Putamen (tissue), 1 donor: Measurements from ENCODE around the gene SMIM41.

ENCODE experiments used
- DNase-seq: peaks from one replicate; pipeline ENCODE4 v3.0.0-alpha.2; 2016; ENCODE audit warnings: low spot score

Gene SMIM41

GRCh38 chr12:52122540-52122871 is 43.0 kb downstream of the SMIM41 start:
- DNase-seq: no peak

GRCh38 chr12:52122904-52123303 is 43.4 kb downstream of the SMIM41 start:
- DNase-seq: no peak

DNA sequence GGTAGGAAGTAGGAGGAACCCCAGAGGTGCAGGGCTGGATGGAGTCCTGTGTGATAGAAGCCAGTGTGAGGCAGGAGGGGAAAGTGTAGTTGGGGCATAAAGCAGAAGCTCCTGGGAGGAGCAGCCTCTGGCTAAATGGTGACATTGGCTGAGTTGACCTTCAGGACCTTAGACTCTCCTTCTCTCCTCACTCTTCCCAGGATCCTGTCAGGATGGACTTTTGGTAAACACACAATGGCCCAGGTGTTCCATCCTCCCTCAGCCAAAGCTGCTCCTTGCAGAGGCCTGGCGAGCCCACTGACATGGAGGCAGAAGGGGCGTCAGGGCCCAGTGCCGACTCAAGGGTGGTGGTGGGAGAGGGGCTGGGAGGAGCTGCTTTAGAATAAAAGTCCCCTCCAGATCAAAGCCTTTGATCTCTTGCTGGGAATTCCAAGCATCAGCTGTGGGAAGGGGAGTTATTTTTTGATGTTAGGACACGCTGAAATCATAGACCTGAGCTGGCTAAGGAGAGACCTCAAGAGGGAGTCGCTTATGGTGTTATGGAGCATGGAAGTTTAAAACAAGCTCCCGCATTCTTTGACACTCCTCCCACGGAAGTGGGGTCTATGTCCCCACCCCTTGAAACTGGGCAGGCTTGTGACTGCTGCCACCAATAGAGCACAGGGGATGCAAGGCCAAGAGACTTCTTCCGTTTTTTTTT is 44.1 kb downstream of the SMIM41 start:
- DNase-seq: no peak

GRCh38 chr12:52125476-52125900 is 46.0 kb downstream of the SMIM41 start:
- no peak for DNase-seq

DNA sequence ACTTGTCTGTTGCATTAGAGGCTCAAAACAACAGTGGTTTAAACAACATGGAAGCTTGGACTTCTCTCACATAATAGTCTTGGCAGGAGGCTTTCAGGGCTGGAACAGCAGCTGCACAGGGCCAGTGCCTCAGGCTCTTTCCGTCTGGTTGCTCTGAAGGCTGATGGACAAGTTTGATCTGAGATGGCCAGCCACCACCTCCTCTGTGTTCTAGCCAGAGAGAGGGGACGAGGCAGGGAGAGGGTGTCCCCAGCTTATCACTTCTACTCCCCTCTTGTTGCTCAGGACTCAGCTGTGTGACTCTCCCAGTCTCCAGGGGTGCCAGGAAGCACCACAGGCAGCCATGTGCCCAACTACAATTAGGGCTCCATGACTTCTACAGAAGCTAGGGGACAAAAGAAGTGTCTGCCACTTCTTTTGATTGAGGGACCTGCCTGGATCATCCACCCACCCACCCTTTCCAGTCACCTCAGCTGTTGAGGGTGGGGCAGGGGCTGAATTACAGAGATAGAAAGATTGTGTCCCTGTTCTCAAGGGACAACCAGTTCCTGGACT is 46.6 kb downstream of the SMIM41 start:
- DNase-seq: no peak

GRCh38 chr12:52126605-52127578 is 47.4 kb downstream of the SMIM41 start:
- no peak for DNase-seq

DNA sequence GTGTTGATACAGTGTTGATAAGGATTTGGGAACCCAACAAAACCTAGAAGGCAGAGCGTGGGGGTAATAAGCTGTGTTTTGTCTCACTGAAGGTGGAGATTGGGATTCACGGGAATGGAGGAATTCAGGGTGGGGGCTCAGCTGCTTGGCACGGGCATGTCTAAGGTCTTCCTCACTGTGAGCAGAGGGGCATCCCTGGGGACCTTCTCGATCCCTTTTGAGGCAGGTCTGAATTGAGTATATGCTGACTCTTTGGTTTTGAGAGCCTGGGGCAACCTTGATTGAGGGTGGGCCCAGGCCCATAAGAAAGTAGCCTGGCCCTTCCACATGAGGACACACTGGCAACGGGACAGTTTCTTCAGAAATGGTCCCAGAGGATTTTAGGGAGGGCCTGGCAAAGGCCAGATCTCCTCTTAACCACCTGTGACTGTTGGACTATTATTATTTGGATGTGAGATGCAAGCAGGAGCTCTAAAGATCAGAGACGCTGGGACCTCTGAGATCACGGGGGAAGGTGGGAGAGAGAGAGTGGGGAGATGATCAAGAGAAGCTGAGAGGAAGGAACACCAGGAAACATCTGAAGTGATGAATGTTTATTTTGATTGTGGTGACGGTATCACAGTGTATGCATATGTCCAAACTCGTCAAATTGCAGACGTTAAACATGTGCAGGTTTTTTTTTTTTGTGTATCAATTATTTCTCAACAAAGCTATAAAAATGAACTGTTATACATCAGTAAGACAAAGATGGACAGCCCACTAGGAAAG is 48.4 kb downstream of the SMIM41 start:
- DNase-seq: no peak

DNA sequence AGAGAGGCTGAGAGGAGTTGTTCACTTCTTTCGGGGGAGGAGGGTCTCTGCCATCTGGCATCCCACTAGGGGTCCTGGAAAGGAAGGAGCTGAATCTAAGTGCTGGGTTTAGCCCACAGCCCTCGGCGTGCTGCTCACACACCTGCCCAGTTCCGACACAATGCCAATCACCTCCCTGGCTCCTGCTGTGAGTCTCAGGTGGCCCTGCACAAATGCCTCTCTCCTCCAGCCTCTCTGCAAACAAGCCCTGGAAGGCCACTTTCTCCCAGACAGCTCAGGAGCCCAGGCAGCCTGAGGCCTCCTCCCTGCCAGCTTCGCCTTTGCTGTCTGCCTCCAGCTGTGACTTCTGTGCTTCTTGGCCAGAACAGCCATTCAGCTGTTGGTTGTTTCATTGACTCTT is 51.2 kb downstream of the SMIM41 start:
- DNase-seq: no peak

DNA sequence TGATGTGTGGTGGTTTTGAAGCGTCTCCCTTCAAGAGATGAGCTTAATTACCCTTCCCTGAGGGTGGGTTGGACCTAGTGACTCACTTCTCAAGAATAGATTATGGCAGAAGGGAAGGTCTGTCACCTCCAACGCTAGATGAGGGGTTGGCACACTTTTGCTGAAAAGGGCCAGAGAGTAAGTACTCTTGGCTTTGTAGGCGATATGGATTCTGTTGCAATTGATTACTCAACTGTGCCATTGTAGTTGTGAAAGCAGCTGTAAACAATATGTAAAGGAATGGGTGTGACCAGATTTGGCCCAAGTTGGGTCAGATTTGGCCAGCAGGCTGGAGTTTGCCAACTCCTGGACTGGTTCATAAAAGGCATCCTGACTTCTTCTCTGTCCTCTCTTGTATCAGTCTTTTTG is 53.3 kb downstream of the SMIM41 start:
- peak; percentile 49 for DNase-seq

GRCh38 chr12:52137746-52138145 is 58.2 kb downstream of the SMIM41 start:
- DNase-seq: no peak

DNA sequence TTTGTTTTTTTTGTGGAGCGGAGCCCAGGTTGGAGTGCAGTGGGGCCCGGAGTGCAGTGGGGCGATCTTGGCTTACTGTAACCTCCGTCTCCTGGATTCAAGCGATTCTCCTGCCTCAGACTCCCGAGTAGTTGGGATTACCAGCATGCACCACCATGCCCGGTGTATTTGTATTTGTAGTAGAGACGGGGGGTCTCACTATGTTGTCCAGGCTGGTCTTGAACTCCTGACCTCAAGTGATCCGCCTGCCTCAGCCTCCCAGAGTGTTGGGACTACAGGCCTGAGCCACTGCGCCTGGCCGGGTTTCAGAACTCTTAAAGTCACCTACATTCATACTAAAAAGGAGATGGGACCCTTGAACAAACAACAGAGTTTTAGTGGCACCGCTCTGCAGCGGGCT is 59.6 kb downstream of the SMIM41 start:
- DNase-seq: no peak

DNA sequence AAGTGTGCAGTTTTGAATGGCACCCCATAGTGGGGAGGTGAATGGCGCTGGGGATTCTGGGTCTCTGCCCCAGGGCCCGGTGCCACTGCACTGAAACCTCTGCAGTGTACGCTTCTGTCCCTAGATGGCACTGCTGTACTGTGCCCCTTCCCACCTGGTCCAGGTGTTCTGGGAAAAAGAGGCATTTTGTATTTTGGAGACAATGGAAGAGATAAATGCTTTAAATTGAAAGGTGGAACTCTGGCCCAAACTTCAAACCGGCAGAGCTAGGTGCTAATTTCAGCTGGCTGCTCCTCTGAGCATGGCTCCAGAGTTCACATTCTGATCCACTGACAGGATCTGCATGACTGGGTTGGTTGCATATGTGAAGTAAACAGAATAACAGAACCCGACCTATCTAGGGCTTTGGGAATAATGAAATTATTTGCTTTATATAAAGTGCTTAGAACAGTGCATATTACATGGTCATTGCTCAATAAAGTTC is 60.1 kb downstream of the SMIM41 start:
- no peak for DNase-seq

GRCh38 chr12:52141306-52141705 is 61.8 kb downstream of the SMIM41 start:
- DNase-seq: no peak

DNA sequence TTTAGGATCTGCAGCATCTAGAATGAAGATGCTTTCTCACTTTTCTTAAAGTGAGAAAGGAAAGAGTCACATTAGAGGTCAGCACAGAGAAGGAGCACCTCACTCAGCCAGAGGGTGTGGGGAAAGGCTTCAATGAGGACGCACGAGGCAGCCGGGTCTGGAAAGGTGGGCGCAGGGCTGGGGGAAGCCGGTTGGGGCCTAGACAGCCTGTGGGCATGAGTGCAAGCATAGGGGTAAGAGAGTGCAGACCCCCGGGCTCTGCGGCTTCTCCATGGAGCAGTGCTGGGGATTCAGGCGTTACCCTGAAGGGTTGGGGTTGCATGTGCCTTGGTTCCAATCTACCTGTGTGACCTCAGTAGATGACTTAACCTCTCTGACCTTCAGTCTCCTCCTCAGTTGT is 62.4 kb downstream of the SMIM41 start:
- no peak for DNase-seq

DNA sequence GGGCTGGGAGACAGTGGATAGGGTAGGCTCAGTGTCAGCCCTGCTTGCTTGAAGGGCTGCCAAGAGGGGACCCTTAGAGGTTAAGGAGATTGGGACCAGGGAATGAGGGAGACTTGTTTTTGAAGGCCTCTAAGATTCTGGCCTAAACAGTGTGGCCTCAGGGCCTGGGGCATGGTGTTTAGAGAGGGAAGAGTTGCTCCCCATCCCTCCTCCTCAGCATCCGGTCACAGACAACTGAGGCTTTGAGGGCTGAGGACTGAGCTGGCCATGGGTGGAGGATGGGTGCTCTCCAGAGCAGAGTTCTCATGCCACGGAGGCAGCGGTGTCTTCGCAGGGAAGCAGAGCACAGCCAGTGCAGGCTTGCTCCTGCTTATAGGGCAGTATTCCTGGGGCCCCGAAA is 62.9 kb downstream of the SMIM41 start:
- DNase-seq: no peak

DNA sequence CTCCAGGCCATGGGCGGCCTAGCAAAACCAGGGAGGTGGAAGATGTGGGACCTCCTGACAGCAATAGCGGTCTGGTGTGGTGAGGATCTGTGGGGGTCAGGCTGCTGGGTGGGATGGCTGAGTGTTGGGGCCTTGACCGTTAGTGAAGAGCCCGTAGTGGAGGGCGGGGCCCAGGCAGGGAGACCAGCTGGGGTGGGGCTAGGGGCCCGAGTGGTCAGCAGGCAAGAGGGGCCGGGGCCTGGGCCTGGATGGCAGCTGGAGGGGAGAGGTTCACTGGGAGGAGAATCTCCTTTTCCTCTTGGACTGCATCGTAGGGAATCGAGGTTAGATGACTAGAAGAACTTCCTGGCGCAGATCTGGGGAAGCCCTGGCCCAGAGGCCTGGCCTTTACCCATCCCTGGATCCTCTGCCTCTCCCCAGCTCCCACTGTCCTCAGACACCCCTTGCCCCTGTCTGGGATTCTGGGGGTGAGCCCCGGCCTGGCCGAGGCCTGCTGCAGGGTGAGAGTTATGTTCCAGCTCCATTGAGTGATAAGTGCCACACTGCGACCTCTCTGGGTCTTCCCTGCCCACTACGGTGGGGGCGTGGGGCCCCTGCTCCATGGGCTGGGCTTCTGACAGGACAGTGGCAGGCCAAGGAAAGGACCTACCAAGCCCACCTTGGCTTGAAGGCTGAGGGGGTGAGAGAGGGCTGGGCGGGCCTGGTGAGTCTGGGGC is 65.2 kb downstream of the SMIM41 start:
- DNase-seq: no peak

DNA sequence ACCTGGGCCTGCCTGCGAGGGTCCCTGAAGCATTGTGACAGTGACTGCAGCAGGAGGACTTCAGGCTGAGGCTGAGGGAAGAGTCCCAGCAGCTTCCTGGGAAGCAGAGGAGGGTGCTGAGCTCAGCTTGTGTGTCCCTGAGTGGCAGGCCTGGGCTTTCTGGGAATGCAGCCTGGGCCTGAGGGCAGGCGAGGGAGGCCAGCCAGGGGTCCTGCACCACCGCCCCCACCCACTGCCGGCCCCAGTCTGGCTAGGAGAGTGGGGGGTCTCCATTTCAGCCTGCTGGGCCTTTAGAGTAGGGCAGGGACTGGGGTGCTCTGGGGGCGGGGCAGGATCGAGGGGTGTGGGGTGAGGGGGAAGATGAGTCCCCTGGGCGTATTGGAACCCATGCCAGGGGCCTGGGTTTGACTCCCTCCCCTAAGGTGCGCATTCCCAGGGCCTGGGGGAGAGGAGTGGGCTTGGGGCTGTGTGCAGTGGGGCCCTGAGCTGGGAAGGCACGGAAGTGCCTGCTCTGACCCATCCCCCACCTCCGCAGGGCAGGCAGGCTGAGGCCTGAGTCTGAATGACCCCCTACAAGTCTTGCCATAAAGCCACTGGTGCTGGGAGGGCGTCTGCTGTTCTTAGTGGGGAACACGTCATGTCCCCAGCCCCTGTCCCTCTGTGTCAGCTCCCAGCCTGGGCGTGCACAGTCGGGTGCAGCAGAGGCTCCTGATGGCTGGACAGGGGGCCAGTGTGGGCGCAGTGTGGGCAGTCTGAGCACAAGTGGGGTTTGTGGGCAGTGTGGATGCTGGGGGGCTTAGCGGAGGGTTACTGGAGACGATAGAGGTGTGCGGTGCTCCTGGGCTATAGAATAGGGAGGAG is 66.0 kb downstream of the SMIM41 start:
- no peak for DNase-seq

DNA sequence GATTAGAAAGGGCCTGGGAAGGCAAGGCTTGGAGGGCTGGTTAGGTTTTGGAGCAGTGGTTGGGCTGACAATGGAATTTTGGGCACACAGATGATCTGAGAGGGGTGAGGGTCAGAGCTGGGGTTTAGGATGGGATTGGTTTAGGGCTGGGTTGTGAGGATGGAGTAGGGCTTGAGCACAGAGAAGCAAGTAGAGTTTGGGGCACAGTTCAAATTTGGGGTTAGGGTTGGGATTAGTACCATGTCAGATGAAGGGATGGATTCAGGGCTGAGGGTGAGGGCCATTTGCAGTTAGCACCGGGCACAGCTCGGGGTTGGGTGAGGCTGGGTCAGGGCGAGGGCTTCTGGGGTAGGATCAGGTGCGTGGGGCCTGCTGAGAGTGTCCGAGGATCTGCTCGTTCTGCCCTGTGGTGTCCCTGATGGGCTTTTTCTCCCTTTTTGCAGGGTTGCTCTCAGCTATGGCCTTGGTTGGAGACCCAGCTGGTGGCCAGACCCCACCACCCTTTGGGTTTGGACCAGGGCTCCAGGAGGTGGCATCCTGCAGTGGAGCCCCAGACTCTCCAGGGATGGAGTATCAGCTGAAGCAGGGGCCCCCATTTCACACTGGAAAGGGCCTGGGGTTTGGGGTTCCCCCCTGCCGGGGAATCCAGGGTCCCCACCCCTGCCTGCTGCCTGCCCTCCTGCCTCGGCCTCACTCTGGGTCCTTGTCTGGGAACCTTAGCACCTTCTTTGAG is 66.8 kb downstream of the SMIM41 start:
- DNase-seq: no peak

- no peak for DNase-seq
These were observed 67.4 kb downstream of the SMIM41 start for GRCh38 chr12:52146822-52147366.
